HEK293T (cell line): ENCODE measurements around the gene FARSA.

Experiments
- CTCF ChIA-PET: fragments of 350-600 bp; formaldehyde crosslinking; extraction: SDS; loops from one replicate; lab custom pipeline; 2021; ENCODE audit warnings: antibody characterized with exemption, inconsistent platforms; lab: Yijun Ruan, JAX
- POLR2A ChIA-PET: fragments of 350-600 bp; formaldehyde crosslinking; extraction: SDS; loops from one replicate; lab custom pipeline; 2020; ENCODE audit warnings: antibody characterized with exemption, inconsistent platforms; lab: Yijun Ruan, JAX
- DNase-seq: peaks from one replicate; pipeline ENCODE4 v3.0.0; 2012; ENCODE audit warnings: mixed read lengths; ENCODE audit errors: extremely low spot score
- ARNT ChIP-seq: fragments of 450-650 bp; IDR thresholded peaks from 2 replicates; pipeline ENCODE4 v1.6.1; 2017; ENCODE audit warnings: mild to moderate bottlenecking
- BHLHE40 ChIP-seq: fragments of 450-650 bp; IDR thresholded peaks from 2 replicates; pipeline ENCODE4 v1.6.1; 2016; ENCODE audit warnings: mild to moderate bottlenecking, moderate library complexity, borderline replicate concordance
- CTBP1 ChIP-seq: fragments of 450-650 bp; IDR thresholded peaks from 2 replicates; pipeline ENCODE4 v1.6.1; 2016; ENCODE audit warnings: borderline replicate concordance
- ELF4 ChIP-seq: fragments of 450-650 bp; IDR thresholded peaks from 2 replicates; pipeline ENCODE4 v1.6.1; 2017; ENCODE audit warnings: antibody characterized with exemption
- FOXA1 ChIP-seq: fragments of 450-650 bp; IDR thresholded peaks from 2 replicates; pipeline ENCODE4 v1.6.1; 2016; ENCODE audit warnings: mild to moderate bottlenecking
- FOXK2 ChIP-seq: fragments of 450-650 bp; IDR thresholded peaks from 2 replicates; pipeline ENCODE4 v1.6.1; 2016; ENCODE audit warnings: mild to moderate bottlenecking
- FOXM1 ChIP-seq: fragments of 450-650 bp; IDR thresholded peaks from 2 replicates; pipeline ENCODE4 v1.6.1; 2017; ENCODE audit warnings: mild to moderate bottlenecking, borderline replicate concordance
- HDGF ChIP-seq: fragments of 450-650 bp; IDR thresholded peaks from 2 replicates; pipeline ENCODE4 v1.6.1; 2017; ENCODE audit warnings: antibody characterized with exemption, borderline replicate concordance
- L3MBTL2 ChIP-seq: fragments of 450-650 bp; conservative IDR thresholded peaks from 2 replicates; pipeline ENCODE4 v1.6.1; 2016; ENCODE audit warnings: mild to moderate bottlenecking
- LEF1 ChIP-seq: fragments of 450-650 bp; IDR thresholded peaks from 2 replicates; pipeline ENCODE4 v1.6.1; 2017; ENCODE audit warnings: mild to moderate bottlenecking, borderline replicate concordance
- NFRKB ChIP-seq: fragments of 450-650 bp; IDR thresholded peaks from 2 replicates; pipeline ENCODE4 v1.6.1; 2016; ENCODE audit warnings: mild to moderate bottlenecking, moderate library complexity
- SP1 ChIP-seq: fragments of 450-650 bp; IDR thresholded peaks from 2 replicates; pipeline ENCODE4 v1.6.1; 2017
- SUZ12 ChIP-seq: fragments of 450-650 bp; IDR thresholded peaks from 2 replicates; pipeline ENCODE4 v1.6.1; 2016; ENCODE audit warnings: mild to moderate bottlenecking
- TARDBP ChIP-seq: fragments of 450-650 bp; IDR thresholded peaks from 2 replicates; pipeline ENCODE4 v1.6.1; 2016
- ZNF384 ChIP-seq: fragments of 450-650 bp; IDR thresholded peaks from 2 replicates; pipeline ENCODE4 v1.6.1; 2016
- TF ChIP-seq, protein P1 (sequence below): fragments of 450-650 bp; IDR thresholded peaks from 2 replicates; pipeline ENCODE4 v1.6.1; 2016

FARSA gene

DNA sequence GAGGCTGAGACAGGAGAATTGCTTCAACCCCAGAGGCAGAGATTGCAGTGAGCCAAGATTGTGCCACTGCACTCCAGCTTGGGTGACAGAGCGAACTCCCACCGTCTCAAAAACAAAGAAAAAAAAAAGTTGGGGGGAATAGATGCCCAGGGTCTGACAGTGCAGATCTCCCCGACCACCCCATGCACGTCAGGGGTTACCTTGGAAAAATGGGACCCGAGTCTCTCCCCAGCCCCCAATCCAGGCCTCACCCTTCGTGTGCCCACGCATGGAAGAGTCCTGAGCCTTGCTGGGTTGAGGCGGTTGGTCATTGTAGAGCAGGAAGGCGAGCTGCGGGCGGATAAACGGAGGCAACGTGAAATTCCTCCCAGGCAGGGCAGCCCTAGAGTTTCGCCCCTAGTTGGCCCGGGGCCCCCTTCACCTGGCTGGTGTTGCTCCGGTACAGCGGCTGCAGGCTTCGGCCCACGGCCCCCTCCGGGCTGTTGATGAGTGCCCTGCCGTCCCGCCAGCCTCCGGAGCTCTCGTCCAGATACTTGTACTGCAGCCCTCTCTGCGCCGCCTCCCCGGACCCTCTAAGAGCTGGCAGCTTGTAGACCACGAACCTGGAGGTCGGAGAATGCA, 52.9 kb downstream of the FARSA start:
- ChIA-PET POLR2A (interaction anchor here (0.7 to 3.5 kb wide), 12 partner anchors 7 to 89 kb away, joined by 3 to 26 read pairs (median 4); partner anchors contain the start of genes CALR, FARSA, GCDH and JUNB), CTCF (no interaction called here)
- DNase-seq: peak; percentile 21
- TF ChIP-seq ELF4: no peak
- TF ChIP-seq SUZ12: no peak
- no peak for TF ChIP-seq TARDBP
- no peak for TF ChIP-seq SP1
- no peak for TF ChIP-seq FOXK2
- no peak for TF ChIP-seq FOXM1
- TF ChIP-seq FOXA1: no peak
- no peak for TF ChIP-seq ARNT
- no peak for TF ChIP-seq ZNF384
- TF ChIP-seq LEF1: no peak
- TF ChIP-seq BHLHE40: no peak
- no peak for TF ChIP-seq L3MBTL2
- no peak for TF ChIP-seq CTBP1
- no peak for TF ChIP-seq HDGF
- TF ChIP-seq, protein P1, sequence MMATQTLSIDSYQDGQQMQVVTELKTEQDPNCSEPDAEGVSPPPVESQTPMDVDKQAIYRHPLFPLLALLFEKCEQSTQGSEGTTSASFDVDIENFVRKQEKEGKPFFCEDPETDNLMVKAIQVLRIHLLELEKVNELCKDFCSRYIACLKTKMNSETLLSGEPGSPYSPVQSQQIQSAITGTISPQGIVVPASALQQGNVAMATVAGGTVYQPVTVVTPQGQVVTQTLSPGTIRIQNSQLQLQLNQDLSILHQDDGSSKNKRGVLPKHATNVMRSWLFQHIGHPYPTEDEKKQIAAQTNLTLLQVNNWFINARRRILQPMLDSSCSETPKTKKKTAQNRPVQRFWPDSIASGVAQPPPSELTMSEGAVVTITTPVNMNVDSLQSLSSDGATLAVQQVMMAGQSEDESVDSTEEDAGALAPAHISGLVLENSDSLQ: no peak
- no peak for TF ChIP-seq NFRKB

DNA sequence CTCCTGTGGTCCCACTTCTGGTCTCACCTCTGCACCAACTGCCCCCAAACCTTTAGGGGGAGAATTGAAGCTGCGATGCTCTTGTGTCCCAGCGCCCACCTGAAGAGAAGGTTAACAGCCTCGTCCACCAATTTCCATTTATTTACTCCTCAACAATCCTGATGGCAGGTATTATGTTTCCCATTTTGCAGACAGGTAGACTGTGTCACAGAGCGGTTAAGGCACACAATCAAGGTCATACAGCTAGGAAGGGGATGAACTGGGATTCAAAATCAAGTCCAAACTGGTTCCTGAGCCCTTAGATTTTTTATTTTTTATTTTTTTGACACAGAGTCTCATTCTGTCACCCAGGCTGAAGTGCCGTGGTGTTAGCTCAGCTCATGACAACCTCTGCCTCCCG, 58.4 kb downstream of the FARSA start:
- ChIA-PET POLR2A (no interaction called here), CTCF (interaction anchor here (0.7 kb wide), 1 partner anchor 38 kb away, joined by 4 read pairs; no protein-coding TSS in a partner anchor)
- no peak for DNase-seq
- TF ChIP-seq, protein P1: no peak
- TF ChIP-seq FOXK2 (no peak), HDGF (no peak), SUZ12 (no peak), FOXA1 (no peak), ZNF384 (no peak), SP1 (no peak), ARNT (no peak)

- DNase-seq: no peak
- POLR2A ChIA-PET: interaction anchor here (2.0 kb wide), 1 partner anchor 7 kb away, joined by 10 read pairs; the partner anchor contains the start of gene DNASE2
- CTCF ChIA-PET: no interaction called here
- TF ChIP-seq BHLHE40 (no peak), ZNF384 (no peak), ARNT (no peak), SP1 (no peak), L3MBTL2 (no peak), FOXK2 (no peak), ELF4 (no peak), NFRKB (no peak), FOXM1 (no peak), FOXA1 (no peak)
Measured at GRCh38 chr19:12873891-12874745, 59.4 kb downstream of the FARSA start.

DNA sequence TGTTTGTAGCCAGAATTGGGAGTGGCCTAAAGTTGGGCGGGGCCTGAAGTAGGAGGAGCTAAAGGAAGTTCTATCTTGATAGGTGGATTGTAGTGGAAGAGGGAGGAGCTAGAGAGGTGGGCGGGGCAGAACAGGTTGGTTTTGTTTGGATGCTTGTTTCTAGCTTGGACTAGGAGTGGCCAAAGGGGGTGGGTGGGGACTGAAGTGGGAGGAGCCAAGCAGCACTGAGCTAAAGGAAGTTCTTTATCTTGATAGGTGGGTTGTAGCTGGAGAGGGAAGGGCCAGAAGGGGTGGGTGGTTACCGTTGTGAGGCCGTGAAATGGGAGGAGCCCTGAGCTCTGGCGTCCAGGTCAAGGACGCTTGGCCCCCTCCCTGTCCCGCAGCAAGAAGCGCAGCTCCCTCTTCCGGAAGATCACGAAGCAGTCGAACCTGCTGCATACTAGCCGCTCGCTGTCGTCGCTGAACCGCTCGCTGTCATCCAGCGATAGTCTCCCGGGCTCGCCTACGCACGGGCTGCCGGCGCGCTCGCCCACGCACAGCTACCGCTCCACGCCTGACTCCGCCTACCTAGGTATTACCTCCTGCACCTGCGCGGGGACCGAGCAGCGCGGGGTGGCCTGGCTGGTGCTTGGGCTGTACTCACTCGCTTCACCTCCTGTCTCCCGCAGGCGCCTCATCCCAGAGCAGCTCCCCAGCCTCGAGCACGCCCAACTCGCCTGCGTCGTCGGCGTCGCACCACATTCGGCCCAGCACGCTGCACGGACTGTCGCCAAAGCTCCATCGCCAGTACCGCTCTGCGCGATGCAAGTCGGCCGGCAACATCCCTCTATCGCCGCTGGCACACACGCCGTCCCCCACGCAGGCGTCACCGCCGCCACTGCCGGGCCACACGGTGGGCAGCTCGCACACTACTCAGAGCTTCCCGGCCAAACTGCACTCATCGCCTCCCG, 60.3 kb downstream of the FARSA start:
- ChIA-PET CTCF (no interaction called here), POLR2A (interaction anchor here (0.7 to 2.0 kb wide), 3 partner anchors 8 to 192 kb away, joined by 3 to 10 read pairs (median 4); partner anchors contain the start of genes DNASE2 and GCDH)
- TF ChIP-seq BHLHE40: no peak
- TF ChIP-seq HDGF: no peak
- peak; percentile 31; the same call in 1 of the 2 replicates for TF ChIP-seq SP1
- no peak for TF ChIP-seq ZNF384
- peak; percentile 66 for DNase-seq
